B cell (primary cell): ENCODE data around the gene CACNA1H.

Source experiments
- EZH2 ChIP-seq: IDR thresholded peaks from 2 replicates; pipeline ENCODE4 v1.6.1; 2012; ENCODE audit warnings: borderline replicate concordance, low read depth, mild to moderate bottlenecking, moderate library complexity, low read length; ENCODE audit not compliant: insufficient read depth, poor library complexity, severe bottlenecking
- TF ChIP-seq, protein P1 (sequence below): fragments of 200-600 bp; IDR thresholded peaks from one replicate; pipeline ENCODE4 v1.8.0; 2022; ENCODE audit warnings: antibody characterized with exemption, mild to moderate bottlenecking

DNA sequence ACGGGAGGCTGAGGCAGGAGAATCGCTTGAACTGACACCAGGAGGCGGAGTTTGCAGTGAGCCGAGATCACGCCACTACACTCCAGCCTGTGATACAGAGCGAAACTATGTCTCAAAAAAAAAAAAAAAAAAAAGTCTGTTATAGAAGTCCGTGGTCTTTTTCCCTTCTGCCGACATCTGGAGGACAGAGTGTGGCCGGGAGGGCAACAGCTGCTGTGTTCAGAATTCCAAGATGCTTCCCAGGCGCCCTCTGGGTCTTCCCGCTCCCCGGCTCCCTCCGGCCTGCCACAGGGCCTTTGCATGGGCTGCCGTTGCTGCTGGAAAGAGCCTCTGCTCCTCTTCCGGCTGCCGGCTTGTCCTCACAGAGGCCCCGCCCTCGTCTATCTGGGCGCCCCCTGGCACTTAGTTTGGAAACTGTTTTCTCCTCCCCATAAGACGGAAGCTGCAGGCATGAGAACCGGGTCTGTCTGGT is 2.4 kb upstream of the CACNA1H start:
- TF ChIP-seq, protein P1, sequence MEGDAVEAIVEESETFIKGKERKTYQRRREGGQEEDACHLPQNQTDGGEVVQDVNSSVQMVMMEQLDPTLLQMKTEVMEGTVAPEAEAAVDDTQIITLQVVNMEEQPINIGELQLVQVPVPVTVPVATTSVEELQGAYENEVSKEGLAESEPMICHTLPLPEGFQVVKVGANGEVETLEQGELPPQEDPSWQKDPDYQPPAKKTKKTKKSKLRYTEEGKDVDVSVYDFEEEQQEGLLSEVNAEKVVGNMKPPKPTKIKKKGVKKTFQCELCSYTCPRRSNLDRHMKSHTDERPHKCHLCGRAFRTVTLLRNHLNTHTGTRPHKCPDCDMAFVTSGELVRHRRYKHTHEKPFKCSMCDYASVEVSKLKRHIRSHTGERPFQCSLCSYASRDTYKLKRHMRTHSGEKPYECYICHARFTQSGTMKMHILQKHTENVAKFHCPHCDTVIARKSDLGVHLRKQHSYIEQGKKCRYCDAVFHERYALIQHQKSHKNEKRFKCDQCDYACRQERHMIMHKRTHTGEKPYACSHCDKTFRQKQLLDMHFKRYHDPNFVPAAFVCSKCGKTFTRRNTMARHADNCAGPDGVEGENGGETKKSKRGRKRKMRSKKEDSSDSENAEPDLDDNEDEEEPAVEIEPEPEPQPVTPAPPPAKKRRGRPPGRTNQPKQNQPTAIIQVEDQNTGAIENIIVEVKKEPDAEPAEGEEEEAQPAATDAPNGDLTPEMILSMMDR = no peak
- no peak for TF ChIP-seq EZH2
